Measurements from ENCODE around the gene IFI27L1.

- TF ChIP-seq CTCF (IDR thresholded peaks at IDR 0.05; ENCODE audit: extremely low read depth in 1 of 2, insufficient read depth in 1 of 2, low read depth in 1 of 2, low read length in 2 of 2) (no peak), POLR2A (IDR thresholded peaks at IDR 0.05; ENCODE audit: low read depth, low read length) (no peak), POLR2AphosphoS5 (IDR thresholded peaks at IDR 0.05; ENCODE audit: insufficient read depth, low read depth, low read length) (no peak), EZH2 (IDR thresholded peaks at IDR 0.05; ENCODE audit: borderline replicate concordance, low read depth, low read length, severe bottlenecking) (no peak), MAX (IDR thresholded peaks at IDR 0.05; ENCODE audit: insufficient read depth, insufficient read length) (no peak), MYC (IDR thresholded peaks at IDR 0.05; ENCODE audit: low read depth, low read length) (no peak), GATA2 (IDR thresholded peaks at IDR 0.05; ENCODE audit: insufficient read depth, insufficient read length, low read depth, low read length) (no peak)
Measured at GRCh38 chr14:94124582-94125377, 43.7 kb downstream of the IFI27L1 start.

All from endothelial cell of umbilical vein (primary cell).